ENCODE results near the gene NELFCD. TPM values are rescaled to one million over a fixed set of nuclear protein-coding genes. Genes with fewer than 3 reads are reported as not detected.
"Not testable (repeated sequence)": the region's sequence is repeated elsewhere in the genome, so short reads cannot be mapped to it uniquely, and the experiment has no call there.

Gene NELFCD, protein sequence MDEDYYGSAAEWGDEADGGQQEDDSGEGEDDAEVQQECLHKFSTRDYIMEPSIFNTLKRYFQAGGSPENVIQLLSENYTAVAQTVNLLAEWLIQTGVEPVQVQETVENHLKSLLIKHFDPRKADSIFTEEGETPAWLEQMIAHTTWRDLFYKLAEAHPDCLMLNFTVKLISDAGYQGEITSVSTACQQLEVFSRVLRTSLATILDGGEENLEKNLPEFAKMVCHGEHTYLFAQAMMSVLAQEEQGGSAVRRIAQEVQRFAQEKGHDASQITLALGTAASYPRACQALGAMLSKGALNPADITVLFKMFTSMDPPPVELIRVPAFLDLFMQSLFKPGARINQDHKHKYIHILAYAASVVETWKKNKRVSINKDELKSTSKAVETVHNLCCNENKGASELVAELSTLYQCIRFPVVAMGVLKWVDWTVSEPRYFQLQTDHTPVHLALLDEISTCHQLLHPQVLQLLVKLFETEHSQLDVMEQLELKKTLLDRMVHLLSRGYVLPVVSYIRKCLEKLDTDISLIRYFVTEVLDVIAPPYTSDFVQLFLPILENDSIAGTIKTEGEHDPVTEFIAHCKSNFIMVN
- 82.8 and 87.3 TPM in 2 replicates for total RNA-seq (2014; rRNA removed; shearing (Covaris generic))

GRCh38 chr20:58980711-58981627, at the start of gene NELFCD:
NELFCD (plus strand) TSS chr20:58981256; CDS start chr20:58981310, 54 bp downstream.
- DNase-seq (ENCODE audit: low read depth) = peak; percentile 90

GRCh38 chr20:58932170-58932569, 48.9 kb upstream of the NELFCD start:
- no peak for DNase-seq (ENCODE audit: low read depth)

GRCh38 chr20:58938078-58938477, 43.0 kb upstream of the NELFCD start:
- DNase-seq (ENCODE audit: low read depth) = no peak

DNA sequence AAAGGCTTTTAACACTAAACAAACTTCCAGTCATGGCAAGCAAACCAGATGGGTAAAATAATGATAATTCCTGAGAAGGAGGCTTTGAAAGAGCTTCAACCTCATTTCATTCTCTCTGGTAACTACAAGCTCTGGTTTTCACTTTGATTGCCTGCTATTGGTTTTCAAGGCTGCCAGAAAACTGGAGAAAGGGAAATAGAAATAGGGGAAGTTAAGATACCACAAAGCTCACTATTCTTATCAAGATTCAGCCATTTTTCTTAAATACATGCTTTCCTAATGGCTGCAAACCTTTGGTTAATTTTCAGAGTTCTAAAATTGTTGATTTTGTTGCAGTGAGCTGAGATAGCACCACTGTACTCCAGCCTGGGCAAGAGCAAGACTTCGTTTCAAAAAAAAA, 42.5 kb upstream of the NELFCD start:
- no peak for DNase-seq (ENCODE audit: low read depth)

GRCh38 chr20:58941471-58941870, 39.6 kb upstream of the NELFCD start:
- DNase-seq (ENCODE audit: low read depth) = no peak

- no peak for DNase-seq (ENCODE audit: low read depth)
Measured at GRCh38 chr20:58942549-58942948, 38.5 kb upstream of the NELFCD start.

GRCh38 chr20:58944610-58945009, 36.4 kb upstream of the NELFCD start:
- DNase-seq (ENCODE audit: low read depth) = no peak

- no peak for DNase-seq (ENCODE audit: low read depth)
Measured at GRCh38 chr20:58945965-58946631, 35.0 kb upstream of the NELFCD start.

- not testable (repeated sequence) for DNase-seq (ENCODE audit: low read depth)
Measured at GRCh38 chr20:58947797-58948388, 33.2 kb upstream of the NELFCD start.

DNA sequence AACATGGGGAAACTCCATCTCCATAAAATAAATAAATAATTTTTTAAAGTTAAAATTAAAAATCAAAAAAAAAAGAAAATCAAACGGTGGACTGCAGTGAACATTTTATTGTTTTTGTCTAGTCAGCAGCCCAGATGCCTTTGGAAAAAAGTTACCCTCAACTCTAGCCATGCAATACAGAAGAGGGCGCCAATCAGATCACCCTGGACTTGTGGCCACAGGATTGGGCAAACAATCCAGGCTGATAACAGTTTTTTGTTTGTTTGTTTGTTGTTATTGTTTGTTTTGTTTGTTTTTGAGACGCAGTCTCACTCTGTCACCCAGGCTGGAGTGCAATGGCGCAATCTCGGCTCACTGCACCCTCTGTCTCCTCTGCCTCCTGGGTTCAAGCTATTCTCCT, 30.5 kb upstream of the NELFCD start:
- no peak for DNase-seq (ENCODE audit: low read depth)

- no peak for DNase-seq (ENCODE audit: low read depth)
Measured at GRCh38 chr20:58953050-58953449, 28.0 kb upstream of the NELFCD start.

DNA sequence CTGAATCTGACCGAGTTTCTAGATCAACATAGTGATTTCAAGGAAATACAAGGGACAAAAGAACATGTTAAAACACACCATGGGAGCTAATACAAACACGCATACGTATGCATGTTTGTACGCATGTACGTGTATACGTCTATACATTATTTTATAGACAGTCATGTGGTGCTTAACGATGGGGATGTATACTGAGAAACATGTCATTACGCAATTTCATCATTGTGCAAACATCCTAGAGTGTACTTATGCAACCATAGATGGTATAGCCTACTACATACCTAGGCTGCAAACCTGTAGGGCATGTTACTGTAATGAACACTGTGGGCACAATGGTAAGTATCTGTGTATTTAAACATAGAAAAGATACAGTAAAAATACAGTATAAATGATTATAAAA, 25.0 kb upstream of the NELFCD start:
- DNase-seq (ENCODE audit: low read depth) = no peak

DNA sequence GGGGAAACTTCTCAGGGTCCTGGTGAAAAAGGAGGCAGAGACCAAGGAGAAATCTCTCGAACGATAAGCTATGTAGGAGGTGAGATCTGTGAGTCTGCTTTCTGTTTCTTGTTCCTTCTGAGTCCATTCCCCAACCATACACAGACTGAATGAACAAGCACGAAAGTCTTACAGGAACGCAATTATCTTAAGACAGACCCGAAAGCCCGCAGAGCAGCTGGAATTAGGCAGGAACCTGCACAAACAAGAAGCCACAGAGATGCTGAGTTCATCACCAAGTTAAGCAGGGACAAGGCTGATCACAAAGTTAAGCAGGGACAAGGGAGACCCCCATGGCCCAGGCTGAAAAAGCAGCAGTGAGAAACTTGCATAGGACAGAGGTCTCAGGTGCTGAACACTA, 21.4 kb upstream of the NELFCD start:
- DNase-seq (ENCODE audit: low read depth) = no peak

- DNase-seq (ENCODE audit: low read depth) = no peak
Measured at GRCh38 chr20:58963060-58963584, 17.9 kb upstream of the NELFCD start.

DNA sequence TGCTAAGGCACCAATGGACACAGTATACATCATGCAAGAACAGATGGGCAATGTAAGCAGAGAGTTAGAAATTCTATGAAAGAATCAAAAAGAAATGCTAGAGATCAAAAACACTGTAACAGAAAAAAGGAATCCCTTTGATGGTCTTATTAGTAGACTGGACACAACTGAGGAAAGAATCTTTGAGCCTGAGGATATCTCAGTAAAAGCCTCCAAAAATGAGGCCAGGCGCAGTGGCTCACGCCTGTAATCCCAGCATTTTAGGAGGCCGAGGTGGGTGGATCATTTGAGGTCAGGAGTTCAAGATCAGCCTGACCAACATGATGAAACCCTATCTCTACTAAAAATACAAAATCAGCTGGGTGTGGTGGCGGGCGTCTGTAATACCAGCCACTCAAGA, 17.1 kb upstream of the NELFCD start:
- not testable (repeated sequence) for DNase-seq (ENCODE audit: low read depth)

DNA sequence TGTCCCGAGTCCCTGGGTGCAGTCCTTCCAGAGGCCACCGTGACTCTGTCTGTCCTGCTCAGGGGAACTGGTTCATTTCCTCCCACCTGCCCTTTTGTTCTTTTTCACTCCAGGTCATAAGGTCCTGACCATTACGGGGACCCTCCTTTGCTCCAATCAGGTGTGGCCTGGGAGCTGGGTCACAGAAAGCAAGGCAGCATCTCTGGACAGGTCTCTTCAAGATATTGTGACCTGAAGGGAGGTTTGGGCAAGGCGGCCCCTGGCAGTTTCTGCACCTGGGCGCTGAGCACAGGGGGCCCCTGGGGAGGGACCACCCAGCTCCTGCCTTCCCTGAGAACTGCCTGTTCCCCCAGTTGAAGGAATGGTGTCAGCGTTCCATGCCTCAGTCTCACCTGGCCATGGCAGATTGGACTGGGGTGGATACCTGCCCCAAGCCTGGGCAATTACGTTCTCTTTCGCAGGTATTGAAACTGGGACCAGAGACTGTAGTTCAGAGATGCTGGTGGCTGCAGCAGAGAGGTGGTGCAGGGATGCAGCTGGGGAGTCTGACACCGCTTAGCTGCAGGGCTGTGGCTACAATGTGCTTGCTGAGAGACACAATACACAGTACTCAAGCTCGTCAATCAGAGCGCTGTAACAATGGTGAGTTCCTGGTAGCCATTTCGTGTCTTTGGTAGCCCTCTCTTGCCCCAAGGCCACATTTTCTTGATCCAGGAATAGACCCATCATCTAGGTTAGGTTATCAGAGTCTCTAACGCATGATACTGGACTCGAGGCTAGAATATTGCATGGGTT, 15.6 kb upstream of the NELFCD start:
- DNase-seq (ENCODE audit: low read depth) = no peak

DNA sequence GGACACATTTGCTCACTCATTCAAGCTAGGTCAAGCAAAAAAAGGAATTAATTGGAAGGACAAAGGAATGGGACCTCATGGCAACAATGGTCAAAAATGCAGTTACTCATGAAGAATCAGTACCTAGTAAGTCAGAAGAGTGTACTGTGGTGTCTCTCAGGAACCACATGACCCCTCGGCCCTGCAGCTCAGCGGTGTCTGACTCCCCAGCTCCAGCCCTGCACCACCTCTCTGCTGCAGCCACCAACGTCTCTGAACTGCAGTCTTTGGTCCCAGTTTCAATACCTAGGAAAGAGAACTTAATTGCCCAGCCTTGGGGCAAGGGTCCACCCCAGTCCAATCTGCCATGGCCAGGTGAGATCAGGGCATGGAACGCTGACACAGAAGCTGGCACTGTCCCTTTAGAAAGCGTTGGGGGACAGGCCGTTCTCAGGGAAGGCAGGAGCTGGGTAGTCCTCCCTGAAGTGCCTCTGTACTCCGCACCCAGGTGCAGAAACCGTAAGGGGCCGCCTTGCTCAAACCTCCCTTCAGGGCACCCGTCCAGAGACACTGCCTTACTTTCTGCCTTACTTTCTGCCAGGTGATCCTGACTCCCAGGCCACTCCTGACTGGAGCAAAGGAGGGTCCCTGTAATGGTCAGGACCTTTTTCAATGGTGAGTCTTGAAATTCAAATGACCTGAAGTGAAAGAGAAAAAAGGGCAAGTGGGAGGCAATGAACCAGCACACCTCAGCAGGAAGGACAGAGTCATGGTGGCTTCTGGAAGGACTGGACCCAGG, 13.2 kb upstream of the NELFCD start:
- DNase-seq (ENCODE audit: low read depth) = no peak

DNA sequence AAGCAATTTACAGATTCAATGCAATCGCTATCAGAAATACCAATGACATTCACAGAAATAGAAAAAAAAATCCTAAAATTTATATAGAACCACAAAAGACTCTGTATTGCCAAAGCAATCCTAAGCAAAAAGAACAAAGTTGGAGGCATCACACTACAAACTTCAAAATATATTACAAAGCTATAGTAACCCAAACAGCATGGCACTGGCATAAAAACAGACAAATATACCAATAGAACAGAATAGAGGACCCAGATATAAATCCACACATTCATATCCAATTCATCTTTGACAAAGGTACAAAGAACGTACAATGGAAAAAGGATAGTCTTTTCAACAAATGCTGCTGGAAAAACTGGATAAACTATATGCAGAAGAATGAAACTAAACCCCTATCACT, 11.6 kb upstream of the NELFCD start:
- no peak for DNase-seq (ENCODE audit: low read depth)

DNA sequence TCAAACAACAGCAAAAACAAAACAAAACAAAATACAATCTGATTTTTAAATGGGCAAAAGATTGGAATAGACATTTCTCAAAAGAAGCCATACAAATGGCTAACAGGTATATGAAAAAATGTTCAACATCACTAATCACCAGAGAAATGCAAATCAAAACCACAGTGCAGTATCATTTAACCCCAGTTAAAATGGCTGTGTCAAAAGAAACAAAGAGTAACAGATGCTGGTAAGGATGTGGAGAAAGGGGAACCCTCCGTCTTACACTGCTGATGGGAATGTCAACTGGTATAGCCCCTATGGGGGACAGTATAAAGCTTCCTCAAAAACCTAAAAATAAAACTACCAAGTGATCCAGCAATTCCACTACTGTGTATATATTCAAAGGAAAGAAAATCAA, 10.9 kb upstream of the NELFCD start:
- DNase-seq (ENCODE audit: low read depth) = no peak

DNA sequence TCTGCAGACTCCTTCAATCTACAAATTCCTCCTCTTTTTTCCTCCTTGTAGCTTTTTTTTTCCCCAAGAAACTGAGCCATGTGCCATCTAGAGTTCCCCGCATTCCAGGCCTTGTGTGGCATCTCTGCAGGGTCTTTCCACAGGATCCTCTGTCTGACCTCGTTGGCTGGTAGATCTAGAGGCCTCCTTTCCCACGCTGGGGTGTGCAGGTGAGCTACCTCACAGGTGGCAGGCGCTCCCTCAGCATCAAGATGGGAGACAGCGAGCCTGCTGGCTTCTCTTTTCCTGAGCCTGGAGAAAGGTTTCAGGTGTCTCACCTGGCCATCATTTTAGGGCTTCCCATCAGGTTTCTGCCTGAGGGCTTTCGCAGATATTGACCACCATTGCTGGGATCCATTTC, 9.6 kb upstream of the NELFCD start:
- no peak for DNase-seq (ENCODE audit: low read depth)

Data from RPMI7951 (cell line).